Lower lobe of right lung (tissue), 2 donors: Measurements from ENCODE around the gene HDAC9. TPM values are rescaled to one million over a fixed set of nuclear protein-coding genes. Genes with fewer than 3 reads are reported as not detected.
"Not testable (repeated sequence)": the region's sequence is repeated elsewhere in the genome, so short reads cannot be mapped to it uniquely, and the experiment has no call there.

ENCODE experiments used
- ATAC-seq, 2 donors: fragments of 200-7000 bp; cut with Tn5 transposase; one replicate each; pipeline ENCODE4 v1.9.1; 2020 to 2022; ENCODE audit warnings: mild to moderate bottlenecking in 2 of 2, moderate library complexity in 2 of 2
- DNase-seq: peaks from one replicate; pipeline ENCODE4 v3.0.0-alpha.2; 2020
- H3K27ac ChIP-seq: fragments of 200-600 bp; one replicate; pipeline ENCODE4 v1.8.0; 2022
- H3K27me3 ChIP-seq: fragments of 200-600 bp; one replicate; pipeline ENCODE4 v1.8.0; 2022; ENCODE audit warnings: low read depth
- H3K36me3 ChIP-seq: fragments of 200-600 bp; one replicate; pipeline ENCODE4 v1.8.0; 2022; ENCODE audit warnings: mild to moderate bottlenecking
- H3K4me1 ChIP-seq: fragments of 200-600 bp; one replicate; pipeline ENCODE4 v1.8.0; 2022
- H3K4me3 ChIP-seq: fragments of 200-600 bp; one replicate; pipeline ENCODE4 v1.8.0; 2022; ENCODE audit warnings: mild to moderate bottlenecking
- H3K9me3 ChIP-seq: fragments of 200-600 bp; one replicate; pipeline ENCODE4 v1.8.0; 2022
- CTCF ChIP-seq: fragments of 200-600 bp; IDR thresholded peaks from one replicate; pipeline ENCODE4 v1.8.0; 2022; ENCODE audit warnings: antibody characterized with exemption, mild to moderate bottlenecking
- intact Hi-C: fragments of 100-400 bp; cut with DNase I; formaldehyde crosslinking; loops from one replicate; pipeline ENCODE4 v1.11.0; 2022
- total RNA-seq: library from RNA; stranded (reverse); fragmentation: NEBNext Ultra II Directional; extraction: Animal tissue kit (Norgen Biotek cat#: 25700); gene quantifications from one replicate; pipeline ENCODE4 v1.2.1, GENCODE V29; 2021
- donor health status: DM: no; HTN: yes; CAD: no; lungs with severe emphysema.

Gene HDAC9
- total RNA-seq, 1 donor from 2014 or later: 14.3 TPM

GRCh38 chr7:18715988-18716387 is 220.4 kb downstream of the HDAC9 start:
- Histone ChIP-seq H3K27me3 (no peaks in the 10 kb centered on the region), H3K4me3 (no peak overlapping the region), H3K27ac (no peak overlapping the region), H3K4me1 (no peaks in the 10 kb centered on the region), H3K9me3 (no peaks in the 10 kb centered on the region), H3K36me3 (no peaks in the 10 kb centered on the region)
- ATAC-seq (no peak), DNase-seq (no peak)
- intact Hi-C loops: no loop called here
- no peak for TF ChIP-seq CTCF

DNA sequence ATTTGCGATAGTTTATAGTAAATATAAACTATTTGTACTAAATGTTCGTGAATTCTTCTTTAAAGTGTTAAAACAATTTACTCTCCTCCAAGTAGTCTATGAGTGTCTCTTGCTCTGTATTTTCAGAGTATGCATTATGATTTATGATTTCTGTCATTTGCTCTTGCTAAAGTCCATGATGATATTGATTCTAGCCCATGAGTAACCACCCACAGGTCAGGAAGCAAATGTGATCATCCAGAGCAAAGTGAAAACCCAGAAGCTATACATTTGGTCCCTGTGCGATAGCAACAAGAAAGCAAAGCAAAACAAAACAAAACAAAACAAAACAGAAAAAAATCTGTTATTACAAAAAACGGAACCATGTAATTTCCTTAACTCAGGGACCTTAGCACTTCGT is 225.9 kb downstream of the HDAC9 start:
- Histone ChIP-seq H3K27ac (no peak overlapping the region), H3K27me3 (no peaks in the 10 kb centered on the region), H3K36me3 (no peaks in the 10 kb centered on the region), H3K4me3 (no peak overlapping the region), H3K9me3 (no peaks in the 10 kb centered on the region), H3K4me1 (no peaks in the 10 kb centered on the region)
- intact Hi-C loops: no loop called here
- TF ChIP-seq CTCF: no peak
- DNase-seq (no peak), ATAC-seq (no peak)

DNA sequence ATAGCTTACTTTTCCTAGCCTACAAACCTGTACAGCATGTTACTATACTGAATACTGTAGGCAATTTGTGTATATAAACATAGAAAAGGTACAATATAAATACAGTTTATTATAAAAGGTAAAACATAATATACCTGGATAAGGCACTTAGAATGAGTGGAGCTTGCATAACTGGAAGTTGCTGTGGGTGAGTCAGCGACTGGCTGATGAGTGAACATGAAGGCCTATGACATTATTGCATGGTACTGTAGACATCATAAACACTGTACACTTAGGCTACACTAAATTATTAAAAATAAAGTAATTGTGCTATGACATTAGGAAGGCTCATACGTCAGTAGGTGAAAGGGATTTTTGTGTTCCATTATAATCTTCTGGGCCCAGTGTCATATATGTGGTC is 228.8 kb downstream of the HDAC9 start:
- intact Hi-C loops: no loop called here
- H3K36me3 ChIP-seq: no peaks in the 10 kb centered on the region
- no peaks in the 10 kb centered on the region for H3K9me3 ChIP-seq
- no peak overlapping the region for H3K4me3 ChIP-seq
- ATAC-seq (no peak), DNase-seq (no peak)
- H3K27ac ChIP-seq: no peak overlapping the region
- H3K27me3 ChIP-seq: no peaks in the 10 kb centered on the region
- H3K4me1 ChIP-seq: no peaks in the 10 kb centered on the region
- no peak for TF ChIP-seq CTCF

DNA sequence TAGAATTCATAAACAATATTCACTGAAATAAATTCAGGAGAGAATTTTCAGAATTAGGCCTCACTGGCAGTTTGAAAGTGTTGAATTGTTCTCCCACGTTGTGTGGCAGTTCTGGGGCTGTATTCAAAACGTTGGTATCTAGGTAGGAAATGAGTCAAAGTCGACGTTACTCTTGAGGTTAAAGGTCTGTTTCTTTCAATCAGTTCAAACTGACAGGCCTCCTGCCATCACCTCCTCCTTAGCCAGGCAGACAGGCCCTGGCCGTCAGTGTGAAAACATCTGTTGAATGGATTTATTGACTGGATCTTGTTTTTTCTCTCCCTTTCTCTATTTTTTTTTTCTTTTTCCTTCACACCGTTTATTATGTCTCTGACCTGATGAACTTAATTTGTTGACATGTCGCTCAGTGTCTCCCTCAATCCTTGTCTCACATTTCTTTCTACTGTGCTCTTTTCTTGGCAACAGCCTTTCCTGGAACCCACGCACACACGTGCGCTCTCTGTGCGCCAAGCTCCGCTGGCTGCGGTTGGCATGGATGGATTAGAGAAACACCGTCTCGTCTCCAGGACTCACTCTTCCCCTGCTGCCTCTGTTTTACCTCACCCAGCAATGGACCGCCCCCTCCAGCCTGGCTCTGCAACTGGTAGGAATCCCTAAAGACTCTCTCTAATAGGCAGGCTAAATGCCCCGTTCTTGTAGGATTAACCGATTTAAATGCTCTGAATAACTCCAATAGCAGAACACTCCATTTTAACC is 231.7 kb downstream of the HDAC9 start:
- no peaks in the 10 kb centered on the region for H3K4me1 ChIP-seq
- ATAC-seq: no peak

DNA sequence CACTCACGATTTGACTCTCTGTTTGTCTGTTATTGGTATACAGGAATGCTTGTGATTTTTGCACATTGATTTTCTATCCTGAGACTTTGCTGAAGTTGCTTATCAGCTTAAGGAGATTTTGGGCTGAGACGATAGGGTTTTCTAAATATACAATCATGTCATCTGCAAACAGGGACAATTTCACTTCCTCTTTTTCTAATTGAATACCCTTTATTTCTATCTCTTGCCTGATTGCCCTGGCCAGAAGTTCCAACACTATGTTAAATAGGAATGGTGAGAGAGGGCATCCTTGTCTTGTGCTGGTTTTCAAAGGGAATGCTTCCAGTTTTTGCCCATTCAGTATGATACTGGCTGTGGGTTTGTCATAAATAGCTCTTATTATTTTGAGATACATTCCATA is 240.5 kb downstream of the HDAC9 start:
- H3K27me3 ChIP-seq, DNase-seq, H3K27ac ChIP-seq, H3K4me3 ChIP-seq, H3K4me1 ChIP-seq, H3K9me3 ChIP-seq, intact Hi-C loops, ATAC-seq, H3K36me3 ChIP-seq: not testable (repeated sequence)

More for the DNA sequence above, 231.7 kb downstream of the HDAC9 start:
- intact Hi-C loops: no loop called here
- no peak for TF ChIP-seq CTCF
- Histone ChIP-seq H3K9me3 (no peaks in the 10 kb centered on the region), H3K27me3 (no peaks in the 10 kb centered on the region), H3K27ac (no peak overlapping the region), H3K36me3 (no peaks in the 10 kb centered on the region), H3K4me3 (no peak overlapping the region)
- no peak for DNase-seq

- Histone ChIP-seq H3K36me3 (no peaks in the 10 kb centered on the region), H3K27ac (no peak overlapping the region), H3K4me3 (no peak overlapping the region), H3K9me3 (no peaks in the 10 kb centered on the region), H3K27me3 (no peaks in the 10 kb centered on the region), H3K4me1 (no peaks in the 10 kb centered on the region)
- DNase-seq: no peak
- intact Hi-C loops: no loop called here
- no peak for TF ChIP-seq CTCF
- ATAC-seq: no peak
These were observed 245.0 kb downstream of the HDAC9 start for GRCh38 chr7:18740579-18740988.
